GM21367 (cell line): ENCODE results near the gene NHS.

Experiments used
- ATAC-seq: cut with Tn5 transposase; IDR thresholded peaks from one replicate; pipeline ENCODE4 v1.9.1; 2021; ENCODE audit not compliant: unreplicated experiment

Gene NHS

GRCh38 chrX:17718649-17719165 is 343.7 kb downstream of the NHS start:
- ATAC-seq, result no peak

GRCh38 chrX:17719711-17720110 is 344.7 kb downstream of the NHS start:
- ATAC-seq, result no peak

GRCh38 chrX:17721715-17722114 is 346.7 kb downstream of the NHS start:
- no peak for ATAC-seq

- ATAC-seq, result no peak
Measured at GRCh38 chrX:17725181-17725580, 350.2 kb downstream of the NHS start.

- ATAC-seq, result no peak
Measured at GRCh38 chrX:17732138-17732783, 357.3 kb downstream of the NHS start.

- ATAC-seq, result no peak
Measured at GRCh38 chrX:17735406-17735805, 360.4 kb downstream of the NHS start.

GRCh38 chrX:17736478-17736855 is 361.5 kb downstream of the NHS start:
- ATAC-seq, result no peak

GRCh38 chrX:17736856-17737709 is 362.1 kb downstream of the NHS start, which contains the start of gene SCML1:
TSS of gene SCML1 (plus strand) at chrX:17737493. CDS start at chrX:17744187, 6,694 bp downstream.
- ATAC-seq, result peak; percentile 65

GRCh38 chrX:17737710-17737985 is 362.6 kb downstream of the NHS start:
- ATAC-seq, result no peak

GRCh38 chrX:17737986-17738713 is 363.1 kb downstream of the NHS start:
- no peak for ATAC-seq

GRCh38 chrX:17738737-17739535 is 363.9 kb downstream of the NHS start:
- ATAC-seq, result no peak

- no peak for ATAC-seq
Measured at GRCh38 chrX:17740137-17741122, 365.4 kb downstream of the NHS start.

GRCh38 chrX:17741123-17741511 is 366.1 kb downstream of the NHS start:
- ATAC-seq, result no peak

GRCh38 chrX:17743913-17744312 is 368.9 kb downstream of the NHS start:
- no peak for ATAC-seq

GRCh38 chrX:17744896-17745523 is 370.0 kb downstream of the NHS start:
- no peak for ATAC-seq

GRCh38 chrX:17747692-17748091 is 372.7 kb downstream of the NHS start:
- no peak for ATAC-seq

- ATAC-seq, result no peak
Measured at GRCh38 chrX:17748684-17749083, 373.7 kb downstream of the NHS start.

GRCh38 chrX:17750436-17750835 is 375.4 kb downstream of the NHS start:
- no peak for ATAC-seq

GRCh38 chrX:17758382-17758781 is 383.4 kb downstream of the NHS start:
- no peak for ATAC-seq
